CD14-positive monocyte (primary cell): Measurements from ENCODE around the gene GTF2I. TPM values are rescaled to one million over a fixed set of nuclear protein-coding genes. Genes with fewer than 3 reads are reported as not detected.
"Not testable (repeated sequence)": the region's sequence is repeated elsewhere in the genome, so short reads cannot be mapped to it uniquely, and the experiment has no call there.

Source experiments
- DNase-seq, 3 donors: peaks; one replicate each; pipeline ENCODE4 v3.0.0-alpha.2; 2011 to 2022
- H2AFZ ChIP-seq: 2 replicates; pipeline ENCODE4 v1.6.0; 2012; ENCODE audit warnings: mild to moderate bottlenecking, low read depth, low read length, inconsistent platforms; ENCODE audit not compliant: insufficient read depth, poor library complexity, severe bottlenecking
- H3K27ac ChIP-seq, 2 donors: 1 replicate in 1 of 2; 2 replicates in 1 of 2; pipeline ENCODE4 v1.5.1; 2012 to 2013; ENCODE audit warnings: low read length in 2 of 2, control low read depth in 1 of 2, inconsistent platforms in 1 of 2, low read depth in 1 of 2, mild to moderate bottlenecking in 1 of 2
- H3K27me3 ChIP-seq, 2 donors: one replicate each; pipeline versions ENCODE4 v1.6.0 to v1.6.1; 2011 to 2013; ENCODE audit warnings: low read length in 2 of 2; ENCODE audit not compliant: control insufficient read depth in 2 of 2, insufficient read depth in 2 of 2
- H3K36me3 ChIP-seq, 2 donors: replicated peaks in 1 of 2; 1 replicate in 1 of 2; 2 replicates in 1 of 2; pipeline versions ENCODE4 v1.5.1 to v1.6.1; 2012 to 2013; ENCODE audit warnings: low read length in 2 of 2, control low read depth in 1 of 2, inconsistent platforms in 1 of 2, mild to moderate bottlenecking in 1 of 2; ENCODE audit not compliant: insufficient read depth in 2 of 2, control insufficient read depth in 1 of 2
- H3K4me1 ChIP-seq, 2 donors: 1 replicate in 1 of 2; 2 replicates in 1 of 2; pipeline versions ENCODE4 v1.5.1 to v1.6.1; 2012 to 2013; ENCODE audit warnings: low read length in 2 of 2, control low read depth in 1 of 2, inconsistent platforms in 1 of 2, mild to moderate bottlenecking in 1 of 2, moderate library complexity in 1 of 2; ENCODE audit not compliant: insufficient read depth in 2 of 2, control insufficient read depth in 1 of 2
- H3K4me2 ChIP-seq: replicated peaks from 2 replicates; pipeline ENCODE3; 2012; ENCODE audit warnings: low read length, moderate library complexity, mild to moderate bottlenecking; ENCODE audit not compliant: poor library complexity, severe bottlenecking; ENCODE audit errors: extremely low read depth
- H3K4me3 ChIP-seq, 3 experiments: fragments of 200-600 bp in 1 of 3; sonication (generic) in 1 of 3; replicated peaks in 1 of 3; 1 replicate in 2 of 3; 2 replicates in 1 of 3; pipeline ENCODE4 v1.5.1; 2011 to 2013; ENCODE audit warnings: low read length in 3 of 3, mild to moderate bottlenecking in 3 of 3, control low read depth in 2 of 3, low read depth in 2 of 3, inconsistent platforms in 1 of 3, moderate library complexity in 1 of 3
- H3K79me2 ChIP-seq: 2 replicates; pipeline ENCODE4 v1.6.0; 2012; ENCODE audit warnings: mild to moderate bottlenecking, control low read depth, inconsistent platforms, low read length, moderate library complexity; ENCODE audit not compliant: insufficient read depth
- H3K9ac ChIP-seq: 2 replicates; pipeline ENCODE4 v1.6.0; 2017; ENCODE audit warnings: low read length, mild to moderate bottlenecking; ENCODE audit not compliant: insufficient read depth, poor library complexity, severe bottlenecking
- H3K9me3 ChIP-seq, 2 donors: replicated peaks in 1 of 2; 1 replicate in 1 of 2; 2 replicates in 1 of 2; pipeline versions ENCODE4 v1.5.1 to v1.6.1; 2012 to 2013; ENCODE audit warnings: low read length in 2 of 2, control low read depth in 1 of 2; ENCODE audit not compliant: control insufficient read depth in 1 of 2, insufficient read depth in 1 of 2
- H4K20me1 ChIP-seq: 2 replicates; pipeline ENCODE4 v1.6.0; 2012; ENCODE audit warnings: mild to moderate bottlenecking, low read length, control low read depth, moderate library complexity; ENCODE audit not compliant: insufficient read depth
- H3K27ac Mint-ChIP-seq, 7 donors: one replicate each; pipeline ENCODE4 v1.8.0; 2020; ENCODE audit warnings: mild to moderate bottlenecking in 7 of 7, mixed read lengths in 7 of 7, moderate library complexity in 6 of 7, inconsistent platforms in 2 of 7
- H3K27me3 Mint-ChIP-seq, 3 donors: one replicate each; pipeline ENCODE4 v1.8.0; 2021 to 2022; ENCODE audit warnings: low read depth in 3 of 3, mild to moderate bottlenecking in 3 of 3, mixed read lengths in 3 of 3, moderate library complexity in 3 of 3, inconsistent platforms in 1 of 3
- H3K36me3 Mint-ChIP-seq, 2 donors: one replicate each; pipeline ENCODE4 v1.8.0; 2020; ENCODE audit warnings: mixed read lengths in 2 of 2, inconsistent platforms in 1 of 2, mild to moderate bottlenecking in 1 of 2
- H3K4me1 Mint-ChIP-seq: one replicate; pipeline ENCODE4 v1.8.0; 2020; ENCODE audit warnings: mild to moderate bottlenecking, mixed read lengths
- H3K4me3 Mint-ChIP-seq, 2 donors: one replicate each; pipeline ENCODE4 v1.8.0; 2020; ENCODE audit warnings: mild to moderate bottlenecking in 2 of 2, mixed read lengths in 2 of 2, moderate library complexity in 1 of 2
- H3K9me3 Mint-ChIP-seq, 7 donors: one replicate each; pipeline ENCODE4 v1.8.0; 2020 to 2022; ENCODE audit warnings: mixed read lengths in 7 of 7, mild to moderate bottlenecking in 6 of 7, moderate library complexity in 6 of 7, inconsistent platforms in 2 of 7
- whole genome bisulfite sequencing: methylation state at CpG from one replicate; pipeline ENCODE4 v1.1.5; 2013; ENCODE audit warnings: missing lambda C conversion rate; ENCODE audit not compliant: insufficient coverage; 5-methylcytosine and 5-hydroxymethylcytosine counted together
- intact Hi-C, 2 donors: fragments of 100-400 bp; cut with micrococcal nuclease; formaldehyde crosslinking; loops; one replicate each; pipeline versions ENCODE4 v1.15.0 to v1.15.1; 2023
- polyA plus RNA-seq, 3 donors: library from polyadenylated mRNA; depleted of rRNA in 1 of 3; unstranded in 2 of 3; stranded (reverse) in 1 of 3; fragments of 300-500 nt in 2 of 3; fragments of >200 nt in 1 of 3; fragmentation: Illumina TruSeq in 2 of 3; gene quantifications; 1 replicate in 2 of 3; 2 replicates in 1 of 3; pipeline ENCODE4 v1.2.3, GENCODE V29; 2012 to 2021
- TF ChIP-seq, protein P1 (sequence below): fragments of 200-600 bp; IDR thresholded peaks from one replicate; pipeline ENCODE4 v1.8.0; 2022; ENCODE audit warnings: antibody characterized with exemption, mild to moderate bottlenecking

Gene GTF2I
- polyA plus RNA-seq, 3 donors = 20.9 to 87.8 (median 28.2) TPM

DNA sequence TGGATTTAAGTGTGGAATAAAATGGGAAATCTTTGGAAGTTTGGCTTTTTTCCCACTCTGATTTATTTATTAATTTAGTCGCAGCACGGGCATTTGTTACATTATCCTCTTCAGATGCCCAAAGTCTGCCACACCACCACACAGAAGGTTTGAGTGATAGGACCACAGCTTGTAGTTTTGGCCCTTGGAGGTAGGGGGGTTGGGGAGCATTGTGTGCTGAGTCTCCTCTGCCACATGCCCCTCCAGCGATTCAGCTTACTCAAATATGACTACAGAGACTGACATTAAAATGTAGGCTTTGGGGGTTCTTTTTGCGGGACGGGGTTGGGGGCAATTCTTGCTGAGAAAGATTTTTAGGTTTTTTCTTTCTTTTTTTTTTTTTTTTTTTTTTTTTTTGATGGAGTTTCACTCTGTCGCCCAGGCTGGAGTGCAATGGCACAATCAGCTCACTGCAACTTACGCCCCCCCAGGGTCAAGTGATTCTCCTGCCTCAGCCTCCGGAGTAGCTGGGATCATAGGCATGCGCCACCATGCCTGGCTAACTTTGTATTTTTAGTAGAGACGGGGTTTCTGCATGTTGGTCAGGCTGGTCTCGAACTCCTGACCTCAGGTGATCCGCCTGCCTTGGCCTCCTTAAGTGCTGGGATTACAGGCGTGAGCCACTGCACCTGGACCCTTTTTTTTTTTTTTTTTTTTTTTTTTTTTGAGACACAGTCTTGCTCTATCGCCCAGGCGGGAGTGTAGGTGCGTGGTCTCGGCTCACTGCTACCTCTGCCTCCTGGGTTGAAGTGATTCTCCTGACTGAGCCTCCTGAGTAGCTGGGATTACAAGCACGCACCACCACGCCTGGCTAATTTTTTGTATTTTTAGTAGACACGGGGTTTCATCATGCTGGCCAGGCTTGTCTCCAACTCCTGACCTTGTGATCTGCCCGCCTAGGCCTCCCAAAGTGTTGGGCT lies 4.6 kb downstream of the GTF2I start:
- not testable (repeated sequence) for DNase-seq, H3K27me3 ChIP-seq, H3K9me3 Mint-ChIP-seq, H3K4me3 ChIP-seq, H3K36me3 ChIP-seq, H3K9me3 ChIP-seq, H3K9ac ChIP-seq, H2AFZ ChIP-seq, H3K4me3 Mint-ChIP-seq, H3K27me3 Mint-ChIP-seq, H3K4me2 ChIP-seq
- Mint-ChIP-seq H3K4me1 (peaks cover 49% of the 10 kb centered on the region), H3K36me3 (peaks cover 8 to 23% of the 10 kb centered on the region in 2 donors), H3K27ac (peak overlapping the region in 3 of 7 donors; percentile 32 to 71 (median 62))
- 91% methylated on average over 9 of the region's 21 CpGs for WGBS
- H3K79me2 ChIP-seq = peaks cover 89% of the 10 kb centered on the region
- intact Hi-C loops = loop anchor here in 1 of 2 donors (10.0 kb wide), 1 partner anchor 47 kb away; no protein-coding TSS in a partner anchor
- H4K20me1 ChIP-seq = peaks cover 83% of the 10 kb centered on the region
- peaks cover 36 to 37% of the 10 kb centered on the region in 2 donors for H3K4me1 ChIP-seq
- H3K27ac ChIP-seq = peak overlapping the region in 1 of 2 donors; percentile 31

DNA sequence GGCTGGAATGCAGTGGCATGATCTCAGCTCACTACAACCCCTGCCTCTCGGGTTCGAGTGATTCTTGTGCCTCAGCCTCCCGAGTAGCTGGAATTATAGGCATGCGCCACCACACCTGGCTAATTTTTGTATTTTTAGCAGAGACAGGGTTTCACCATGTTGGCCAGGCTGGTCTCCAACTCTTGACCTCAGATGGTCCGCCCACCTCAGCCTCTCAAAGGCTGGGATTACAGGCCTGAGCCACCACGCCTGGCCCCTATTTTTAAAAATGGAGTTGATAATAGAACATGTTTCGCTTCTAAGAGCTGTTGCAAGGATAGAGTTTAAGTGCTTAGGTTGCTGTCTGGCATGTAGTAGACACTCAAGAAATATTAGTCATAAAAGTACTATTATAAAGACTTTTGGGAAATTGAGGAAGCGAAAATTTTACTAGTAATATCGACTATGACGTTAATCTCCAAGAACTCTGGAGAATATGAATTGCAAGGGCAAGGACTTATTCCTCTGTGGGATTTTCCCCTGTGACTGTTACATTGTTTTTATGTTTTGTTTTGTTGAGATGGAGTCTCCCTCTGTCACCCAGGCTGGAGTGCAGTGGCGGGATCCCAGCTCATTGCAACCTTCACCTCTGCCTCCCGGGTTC lies 7.9 kb downstream of the GTF2I start:
- H4K20me1 ChIP-seq = peaks cover 96% of the 10 kb centered on the region
- peaks cover 95% of the 10 kb centered on the region for H3K79me2 ChIP-seq
- no peaks in the 10 kb centered on the region for H3K27me3 ChIP-seq
- peak overlapping the region in 1 of 2 donors; percentile 62 for H3K27ac ChIP-seq
- H3K36me3 Mint-ChIP-seq = peaks cover 16 to 46% of the 10 kb centered on the region in 2 donors
- no peak overlapping the region for H3K4me3 Mint-ChIP-seq
- H3K4me3 ChIP-seq = no peak overlapping the region
- H3K9me3 Mint-ChIP-seq = no peaks in the 10 kb centered on the region
- peak overlapping the region; percentile 10 to 91 (median 79) for H3K27ac Mint-ChIP-seq
- H3K9ac ChIP-seq = no peak overlapping the region
- no peaks in the 10 kb centered on the region for H3K9me3 ChIP-seq
- intact Hi-C loops = loop anchor here in 1 of 2 donors (10.0 kb wide), 1 partner anchor 51 kb away; no protein-coding TSS in a partner anchor
- DNase-seq = peak; percentile 28 to 69 (median 57)
- peaks cover 16 to 17% of the 10 kb centered on the region in 2 donors for H3K4me1 ChIP-seq
- WGBS = 100% methylated on average over 5 of the region's 12 CpGs
- peaks cover 0 to 14% of the 10 kb centered on the region in 2 donors for H3K36me3 ChIP-seq
- peaks cover 32% of the 10 kb centered on the region for H3K4me1 Mint-ChIP-seq
- TF ChIP-seq, protein P1, sequence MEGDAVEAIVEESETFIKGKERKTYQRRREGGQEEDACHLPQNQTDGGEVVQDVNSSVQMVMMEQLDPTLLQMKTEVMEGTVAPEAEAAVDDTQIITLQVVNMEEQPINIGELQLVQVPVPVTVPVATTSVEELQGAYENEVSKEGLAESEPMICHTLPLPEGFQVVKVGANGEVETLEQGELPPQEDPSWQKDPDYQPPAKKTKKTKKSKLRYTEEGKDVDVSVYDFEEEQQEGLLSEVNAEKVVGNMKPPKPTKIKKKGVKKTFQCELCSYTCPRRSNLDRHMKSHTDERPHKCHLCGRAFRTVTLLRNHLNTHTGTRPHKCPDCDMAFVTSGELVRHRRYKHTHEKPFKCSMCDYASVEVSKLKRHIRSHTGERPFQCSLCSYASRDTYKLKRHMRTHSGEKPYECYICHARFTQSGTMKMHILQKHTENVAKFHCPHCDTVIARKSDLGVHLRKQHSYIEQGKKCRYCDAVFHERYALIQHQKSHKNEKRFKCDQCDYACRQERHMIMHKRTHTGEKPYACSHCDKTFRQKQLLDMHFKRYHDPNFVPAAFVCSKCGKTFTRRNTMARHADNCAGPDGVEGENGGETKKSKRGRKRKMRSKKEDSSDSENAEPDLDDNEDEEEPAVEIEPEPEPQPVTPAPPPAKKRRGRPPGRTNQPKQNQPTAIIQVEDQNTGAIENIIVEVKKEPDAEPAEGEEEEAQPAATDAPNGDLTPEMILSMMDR = no peak
- H3K4me2 ChIP-seq = no peak overlapping the region
- no peak overlapping the region for H2AFZ ChIP-seq
- no peaks in the 10 kb centered on the region for H3K27me3 Mint-ChIP-seq

DNA sequence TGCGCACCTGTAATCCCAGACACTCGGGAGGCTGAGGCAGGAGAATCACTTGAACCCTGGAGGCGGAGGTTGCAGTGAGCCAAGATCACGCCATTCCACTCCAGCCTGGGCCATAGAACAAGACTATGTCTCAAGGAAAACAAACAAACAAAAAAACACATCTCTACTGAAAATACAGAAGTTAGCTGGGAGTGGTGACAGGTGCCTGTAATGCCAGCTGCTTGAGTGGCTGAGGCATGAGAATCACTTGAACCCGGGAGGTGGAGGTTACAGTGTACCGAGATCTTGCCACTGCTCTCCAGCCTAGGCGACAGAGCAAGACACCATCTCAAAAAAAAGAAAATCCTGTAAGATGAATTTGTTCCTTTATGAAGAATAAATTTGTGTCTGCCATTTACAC lies 9.5 kb downstream of the GTF2I start:
- not testable (repeated sequence) for H3K4me1 ChIP-seq, H3K4me3 ChIP-seq, H3K27me3 ChIP-seq, H3K4me2 ChIP-seq, H2AFZ ChIP-seq, DNase-seq, H3K4me3 Mint-ChIP-seq, H3K9ac ChIP-seq, H3K27ac ChIP-seq, H3K9me3 ChIP-seq, H3K9me3 Mint-ChIP-seq, H3K27me3 Mint-ChIP-seq
- Histone ChIP-seq H3K36me3 (peaks cover 0 to 14% of the 10 kb centered on the region in 2 donors), H4K20me1 (peaks cover 96% of the 10 kb centered on the region), H3K79me2 (peaks cover 100% of the 10 kb centered on the region)
- WGBS = 100% methylated on average over 3 of the region's 7 CpGs
- Mint-ChIP-seq H3K27ac (peak overlapping the region in 5 of 7 donors; percentile 35 to 74 (median 63)), H3K36me3 (peaks cover 16 to 54% of the 10 kb centered on the region in 2 donors), H3K4me1 (peaks cover 20% of the 10 kb centered on the region)
- intact Hi-C loops = loop anchor here in 1 of 2 donors (10.0 kb wide), 1 partner anchor 52 kb away; no protein-coding TSS in a partner anchor
